CD1c-positive myeloid dendritic cell (primary cell): Measurements from ENCODE around the gene CRB1.
A peak's percentile ranks its signal among the peaks of the same experiment; 100 is the strongest.

Experiments
- DNase-seq: peaks from one replicate; pipeline ENCODE4 v3.0.0-alpha.2; 2016; ENCODE audit errors: extremely low spot score

The CRB1 gene

DNA sequence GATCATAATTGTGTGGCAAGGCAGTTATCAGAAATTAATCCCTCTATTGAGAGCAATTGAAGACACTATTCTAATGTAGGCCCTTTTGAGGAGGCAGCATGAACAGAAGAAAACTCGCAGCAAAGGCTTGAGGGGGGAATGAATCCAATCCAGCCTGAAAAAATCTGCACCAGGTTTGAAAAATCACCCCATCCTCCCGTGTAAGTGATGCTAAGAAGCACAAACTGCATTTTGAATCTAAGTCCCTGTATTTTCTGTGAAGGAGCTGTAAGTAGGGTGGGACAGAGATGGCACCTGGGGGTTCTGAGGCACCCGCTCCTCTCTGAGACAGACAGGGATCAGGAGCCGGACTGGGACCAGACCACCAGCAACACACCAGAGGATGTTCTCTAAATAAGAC is at the start of gene CRB1:
Gene CRB1, plus strand, starts transcription at position 241 of the 400 bp plus-strand sequence. CDS start 161 bp downstream, outside the sequence.
- no peak for DNase-seq

DNA sequence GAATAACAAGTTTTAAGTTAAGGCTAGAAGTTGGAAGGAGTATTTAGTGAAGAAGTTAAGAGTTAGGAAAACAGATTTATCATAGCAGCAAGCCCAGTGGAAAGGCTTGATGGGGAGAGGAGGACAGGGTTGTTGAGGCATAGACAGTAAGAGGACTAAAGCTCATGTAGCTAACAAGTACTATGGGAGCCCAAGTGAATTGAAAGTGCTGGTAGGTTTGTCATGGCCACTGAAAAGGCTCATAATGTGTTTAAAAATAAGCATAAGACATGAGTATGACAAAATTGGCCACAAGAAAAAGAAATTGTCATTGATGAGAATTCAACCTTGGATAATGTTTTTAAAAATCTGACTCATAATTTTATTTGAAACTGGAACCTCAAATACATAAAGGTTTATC is 49.2 kb upstream of the CRB1 start:
- DNase-seq: no peak

- no peak for DNase-seq
Observed at GRCh38 chr1:197222025-197222685, 45.9 kb upstream of the CRB1 start.

DNA sequence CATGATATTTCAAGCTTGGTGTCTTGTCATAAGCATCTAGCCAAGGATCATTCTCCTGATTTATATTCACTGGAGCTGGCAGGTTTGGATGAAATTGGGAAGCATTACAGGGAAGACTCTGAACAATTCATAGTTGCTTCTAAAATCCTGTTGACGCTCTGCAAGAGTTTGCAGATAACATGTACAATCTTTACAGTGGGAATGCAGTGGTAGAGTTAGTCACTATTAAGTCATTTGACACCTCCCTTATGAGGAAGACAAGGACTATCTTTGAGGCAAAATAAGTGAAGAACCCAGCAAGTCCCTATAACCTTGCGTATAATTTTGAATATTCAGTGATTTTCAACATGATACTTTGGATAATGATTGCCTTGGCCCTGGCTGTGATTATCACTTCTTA is 45.3 kb upstream of the CRB1 start:
- DNase-seq: no peak

DNA sequence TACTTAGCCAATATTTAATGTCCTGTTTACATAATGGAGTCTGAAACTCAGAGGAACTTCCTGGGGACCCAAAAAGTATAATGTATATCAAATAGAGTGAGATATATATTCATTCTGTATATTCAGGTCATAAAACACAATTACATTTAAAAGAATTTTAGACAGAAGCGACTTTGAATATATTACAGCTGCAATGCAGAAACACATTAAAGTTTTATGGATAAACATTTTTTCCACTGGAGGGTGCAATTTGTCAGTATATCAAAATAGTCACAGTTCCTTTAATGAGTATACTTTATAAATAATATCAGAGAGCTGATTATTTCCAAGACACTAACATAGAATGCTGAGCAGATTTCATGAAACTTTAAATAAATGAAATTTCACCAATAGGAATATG is 43.9 kb upstream of the CRB1 start:
- DNase-seq: no peak

- no peak for DNase-seq
Observed at GRCh38 chr1:197225611-197226010, 42.4 kb upstream of the CRB1 start.

- DNase-seq: no peak
Observed at GRCh38 chr1:197234581-197234980, 33.5 kb upstream of the CRB1 start.

- no peak for DNase-seq
Observed at GRCh38 chr1:197235355-197235754, 32.7 kb upstream of the CRB1 start.

DNA sequence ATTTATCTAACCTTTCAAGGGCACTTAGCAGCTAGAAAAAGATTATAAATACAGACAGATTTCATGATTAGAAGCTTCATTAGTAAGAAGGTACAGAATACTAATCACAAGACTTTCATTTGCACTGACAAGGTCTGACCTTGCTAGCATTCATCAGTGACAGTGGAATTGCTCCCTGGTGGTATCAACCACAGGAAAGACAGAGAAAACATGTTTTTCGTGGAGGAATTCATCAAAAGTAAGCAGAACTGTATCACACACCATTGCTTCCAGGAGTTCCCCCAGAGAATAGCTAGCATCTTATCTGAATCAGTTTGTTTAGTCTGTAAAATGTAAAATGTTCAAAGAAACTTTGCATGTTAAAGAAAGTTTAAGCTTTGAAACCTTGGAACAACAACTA is 20.6 kb upstream of the CRB1 start:
- no peak for DNase-seq

DNA sequence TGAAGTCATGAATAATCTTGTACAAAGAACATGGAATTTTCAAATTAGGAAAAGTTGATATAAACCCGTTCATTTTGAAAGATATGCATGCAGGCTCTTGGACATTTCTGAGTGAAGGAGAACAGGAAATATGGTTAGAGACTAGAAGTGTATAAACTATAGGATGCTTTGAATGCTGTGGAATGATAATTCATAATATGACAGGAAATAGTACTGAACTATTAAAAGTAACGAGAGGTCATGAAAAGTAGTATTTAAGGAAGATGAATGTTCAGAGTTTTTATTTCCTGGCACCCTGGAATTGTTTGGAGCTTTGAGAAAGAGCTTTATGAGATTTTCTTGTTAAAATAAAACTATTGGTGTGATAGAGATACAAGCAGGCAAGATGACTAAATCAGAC is 18.7 kb upstream of the CRB1 start:
- no peak for DNase-seq

DNA sequence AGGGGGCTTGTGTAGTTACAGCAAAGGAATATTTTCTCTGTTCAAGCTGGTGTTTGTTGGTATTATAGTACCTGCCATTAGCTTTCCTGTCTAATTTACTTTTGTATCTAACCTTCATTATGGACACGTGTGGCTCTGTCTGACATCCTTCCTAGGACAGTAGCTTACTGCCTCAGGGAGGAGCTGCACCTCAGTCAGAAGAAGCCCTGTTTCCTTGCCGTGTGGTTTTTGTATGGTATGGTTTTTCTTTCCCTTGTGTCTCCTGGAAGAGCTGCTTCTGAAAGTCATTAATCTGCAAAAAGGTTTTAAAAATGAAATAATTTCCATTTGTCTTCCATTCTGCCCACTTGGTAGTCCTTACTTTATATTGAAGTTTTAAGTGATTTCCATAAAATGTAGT is 17.4 kb upstream of the CRB1 start:
- no peak for DNase-seq

DNA sequence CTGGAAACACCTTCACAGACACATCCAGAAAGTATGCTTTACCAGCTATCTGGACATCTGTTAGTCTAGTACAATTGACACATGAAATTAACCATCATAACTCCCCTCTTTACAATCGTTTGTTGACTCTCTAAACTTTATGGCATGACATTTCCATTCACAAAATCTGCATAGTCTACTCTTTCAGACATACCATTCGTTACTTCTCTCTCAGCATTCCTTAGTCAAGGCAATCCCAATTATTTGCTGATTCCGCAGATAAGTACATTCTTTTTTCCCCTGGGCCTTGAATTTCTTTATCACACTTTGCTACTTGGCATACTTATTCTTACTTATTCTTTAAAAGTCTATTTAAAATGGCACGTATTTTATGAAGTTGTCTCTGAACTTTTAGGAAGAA is 15.1 kb upstream of the CRB1 start:
- no peak for DNase-seq

DNA sequence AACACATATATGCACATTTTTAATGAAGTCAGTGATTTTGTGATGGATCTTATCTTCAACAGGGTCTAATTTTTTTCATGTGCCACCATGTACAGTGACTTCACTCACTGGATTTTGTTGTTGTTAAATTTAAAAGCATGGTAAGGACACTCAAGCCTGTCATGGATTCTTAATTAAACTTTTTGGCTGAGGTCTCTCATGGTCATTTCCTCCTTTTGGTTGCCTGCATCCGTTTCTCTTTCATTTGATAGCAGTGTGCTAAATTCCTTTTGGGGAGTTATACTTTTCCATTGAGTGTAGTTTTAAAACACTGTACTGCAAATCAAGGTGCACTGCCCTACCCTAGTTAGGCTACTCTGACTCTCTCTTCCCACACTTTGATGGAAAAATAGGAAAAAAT is 13.2 kb upstream of the CRB1 start:
- DNase-seq: no peak

DNA sequence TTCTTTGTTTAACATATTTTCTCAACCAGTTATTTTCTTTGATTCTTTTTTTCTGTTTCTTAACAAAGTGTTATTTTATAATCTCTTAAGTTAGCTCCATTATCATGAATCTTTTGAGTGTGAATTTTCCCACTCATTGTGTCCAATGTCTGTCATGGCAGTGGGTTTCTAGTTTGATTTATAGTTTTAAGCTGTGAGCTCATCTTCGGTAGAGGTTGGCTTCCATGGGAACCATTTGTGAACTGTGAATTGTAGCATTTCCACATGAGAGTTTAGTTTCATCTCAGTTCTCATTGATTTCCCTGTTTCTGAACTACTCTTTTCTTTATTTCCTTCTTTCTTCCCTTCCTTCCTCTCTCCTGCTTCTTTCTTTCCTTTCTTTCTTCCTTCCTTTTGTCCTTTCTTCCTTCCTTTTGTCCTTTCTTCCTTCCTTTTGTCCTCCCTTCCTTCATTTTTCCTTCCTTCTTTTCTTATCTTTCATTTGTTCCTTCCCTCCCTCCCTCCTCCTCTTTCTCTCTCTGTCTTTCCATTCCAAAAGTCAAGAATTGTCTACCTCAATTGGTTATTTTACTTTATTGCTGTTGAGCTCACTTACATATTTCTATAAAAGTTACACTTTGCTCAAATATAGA is 3.0 kb upstream of the CRB1 start:
- no peak for DNase-seq

GRCh38 chr1:197269053-197269452 is 1.0 kb downstream of the CRB1 start:
- DNase-seq: no peak

- no peak for DNase-seq
Observed at GRCh38 chr1:197272791-197273190, 4.7 kb downstream of the CRB1 start.

GRCh38 chr1:197277166-197277565 is 9.1 kb downstream of the CRB1 start:
- no peak for DNase-seq

DNA sequence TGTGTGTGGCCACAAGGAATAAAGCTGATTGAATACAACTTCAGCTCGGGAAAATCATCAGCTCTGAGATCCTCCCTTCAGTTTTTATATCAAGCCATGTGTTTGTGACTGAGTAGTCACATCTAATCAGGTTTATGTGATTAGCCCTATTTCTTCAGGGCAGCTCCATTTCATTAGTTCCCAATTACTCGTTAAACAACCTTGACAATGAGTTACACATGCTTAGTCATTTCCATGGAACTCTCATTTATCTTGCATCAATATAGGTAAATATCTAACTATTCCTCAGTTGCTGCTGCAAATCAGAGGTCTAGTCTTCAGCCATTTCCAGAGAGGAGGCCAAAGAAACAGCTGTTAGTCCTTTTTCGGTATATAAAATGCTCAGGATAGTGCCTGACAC is 16.3 kb downstream of the CRB1 start:
- no peak for DNase-seq

DNA sequence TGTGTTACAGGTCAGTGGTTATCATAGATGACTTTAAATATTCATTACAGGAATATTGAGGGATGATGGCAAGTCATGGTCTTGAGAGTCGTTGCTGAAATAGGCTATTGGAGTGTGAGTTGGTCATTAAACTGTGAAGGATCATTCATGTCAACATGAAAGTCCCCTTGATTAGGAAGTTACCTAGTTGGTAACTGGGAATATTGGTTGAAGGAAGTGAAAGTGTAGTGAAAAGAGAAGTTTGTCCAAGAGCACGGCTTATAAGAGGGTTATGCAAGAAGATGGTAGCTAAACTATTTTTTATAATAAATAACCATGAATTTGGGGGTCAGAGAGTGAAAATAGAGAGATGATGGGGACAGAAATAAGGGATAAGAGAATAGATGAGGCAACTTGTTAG is 16.9 kb downstream of the CRB1 start:
- peak; percentile 48 for DNase-seq

- DNase-seq: no peak
Observed at GRCh38 chr1:197285526-197286205, 17.6 kb downstream of the CRB1 start.

DNA sequence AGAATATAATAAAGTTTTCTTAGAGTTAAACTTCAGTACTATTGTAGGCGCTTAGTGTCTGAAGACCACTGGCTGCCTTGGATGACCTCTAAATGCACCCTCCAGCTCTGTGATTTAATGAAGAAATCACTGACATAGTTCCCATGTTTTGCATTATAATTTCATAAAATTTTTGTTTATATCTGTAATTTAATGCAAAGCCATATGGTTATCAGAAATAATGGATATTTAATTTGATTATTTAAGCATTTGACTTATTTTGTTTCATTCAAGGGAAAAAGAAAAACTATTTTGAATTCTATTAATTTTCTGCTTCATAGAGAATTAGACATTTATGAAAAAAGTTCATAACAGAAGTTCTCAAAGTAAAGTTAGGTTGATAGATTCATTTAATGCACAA is 18.6 kb downstream of the CRB1 start:
- DNase-seq: no peak

GRCh38 chr1:197287863-197288262 is 19.8 kb downstream of the CRB1 start:
- DNase-seq: no peak

GRCh38 chr1:197302775-197303174 is 34.7 kb downstream of the CRB1 start:
- DNase-seq: no peak
